GM19438 (cell line): ENCODE measurements around the gene MYMX.

Source experiments
- ATAC-seq: cut with Tn5 transposase; IDR thresholded peaks from one replicate; pipeline ENCODE4 v1.9.1; 2021; ENCODE audit warnings: low read depth; ENCODE audit not compliant: unreplicated experiment

Gene MYMX

GRCh38 chr6:44247338-44248302 lies 30.9 kb downstream of the MYMX start:
- peak; percentile 30 for ATAC-seq

GRCh38 chr6:44248579-44248978 lies 31.9 kb downstream of the MYMX start:
- ATAC-seq, result no peak

- ATAC-seq, result no peak
Measured at GRCh38 chr6:44249082-44249748, 32.5 kb downstream of the MYMX start.

GRCh38 chr6:44250067-44250717 lies 33.5 kb downstream of the MYMX start:
- no peak for ATAC-seq

GRCh38 chr6:44250718-44251123 lies 34.0 kb downstream of the MYMX start:
- no peak for ATAC-seq

- no peak for ATAC-seq
Measured at GRCh38 chr6:44251576-44252524, 35.1 kb downstream of the MYMX start.

GRCh38 chr6:44253307-44254101 lies 36.8 kb downstream of the MYMX start:
- no peak for ATAC-seq

GRCh38 chr6:44254191-44255104 lies 37.7 kb downstream of the MYMX start:
- ATAC-seq, result no peak

- no peak for ATAC-seq
Measured at GRCh38 chr6:44255105-44255808, 38.5 kb downstream of the MYMX start.

- ATAC-seq, result no peak
Measured at GRCh38 chr6:44255871-44256774, 39.4 kb downstream of the MYMX start.

- ATAC-seq, result no peak
Measured at GRCh38 chr6:44256775-44257024, 40.0 kb downstream of the MYMX start.

- ATAC-seq, result peak; percentile 43
Measured at GRCh38 chr6:44257025-44257752, 40.5 kb downstream of the MYMX start, which contains the start of gene SLC35B2. SLC35B2 (minus strand) TSS chr6:44257528; CDS start chr6:44257410, 118 bp downstream.

- peak; percentile 10 for ATAC-seq
Measured at GRCh38 chr6:44257753-44258324, 41.1 kb downstream of the MYMX start.

- no peak for ATAC-seq
Measured at GRCh38 chr6:44258325-44258863, 41.7 kb downstream of the MYMX start.

- ATAC-seq, result no peak
Measured at GRCh38 chr6:44258921-44259320, 42.2 kb downstream of the MYMX start.

- no peak for ATAC-seq
Measured at GRCh38 chr6:44260011-44260410, 43.3 kb downstream of the MYMX start.
